ENCODE data around the gene METTL6.
"Not testable (repeated sequence)": the region's sequence is repeated elsewhere in the genome, so short reads cannot be mapped to it uniquely, and the experiment has no call there.

Gene METTL6

DNA sequence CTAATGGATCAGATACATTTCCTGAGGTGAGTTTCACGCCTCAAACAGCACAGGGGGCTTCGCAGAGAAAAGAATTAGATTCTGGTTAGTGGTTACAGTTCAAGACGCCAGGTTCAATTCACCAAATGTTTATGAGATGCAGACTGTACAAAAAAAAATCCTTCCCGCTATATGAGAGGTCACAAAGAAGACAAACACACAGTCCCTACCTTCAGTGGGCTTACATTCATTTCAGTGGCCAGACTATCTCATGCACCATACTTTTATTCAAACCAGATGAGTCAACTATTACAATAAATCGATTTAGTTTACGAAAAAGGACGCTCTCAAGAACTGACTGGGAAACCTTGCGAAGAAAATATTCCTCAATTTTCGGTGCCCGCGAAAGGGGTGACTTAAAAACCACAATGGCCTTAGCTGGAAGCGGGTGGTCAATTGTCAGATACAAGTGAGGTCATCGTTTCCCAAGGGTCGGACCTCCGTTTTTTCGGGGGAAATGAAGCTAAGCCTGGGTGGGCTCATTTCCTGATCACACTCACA lies 695 bp downstream of the METTL6 start:
- DNase-seq (ENCODE audit: extremely low read depth, low read depth) = no peak
- TF ChIP-seq, protein P1, sequence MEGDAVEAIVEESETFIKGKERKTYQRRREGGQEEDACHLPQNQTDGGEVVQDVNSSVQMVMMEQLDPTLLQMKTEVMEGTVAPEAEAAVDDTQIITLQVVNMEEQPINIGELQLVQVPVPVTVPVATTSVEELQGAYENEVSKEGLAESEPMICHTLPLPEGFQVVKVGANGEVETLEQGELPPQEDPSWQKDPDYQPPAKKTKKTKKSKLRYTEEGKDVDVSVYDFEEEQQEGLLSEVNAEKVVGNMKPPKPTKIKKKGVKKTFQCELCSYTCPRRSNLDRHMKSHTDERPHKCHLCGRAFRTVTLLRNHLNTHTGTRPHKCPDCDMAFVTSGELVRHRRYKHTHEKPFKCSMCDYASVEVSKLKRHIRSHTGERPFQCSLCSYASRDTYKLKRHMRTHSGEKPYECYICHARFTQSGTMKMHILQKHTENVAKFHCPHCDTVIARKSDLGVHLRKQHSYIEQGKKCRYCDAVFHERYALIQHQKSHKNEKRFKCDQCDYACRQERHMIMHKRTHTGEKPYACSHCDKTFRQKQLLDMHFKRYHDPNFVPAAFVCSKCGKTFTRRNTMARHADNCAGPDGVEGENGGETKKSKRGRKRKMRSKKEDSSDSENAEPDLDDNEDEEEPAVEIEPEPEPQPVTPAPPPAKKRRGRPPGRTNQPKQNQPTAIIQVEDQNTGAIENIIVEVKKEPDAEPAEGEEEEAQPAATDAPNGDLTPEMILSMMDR (IDR thresholded peaks at IDR 0.05; ENCODE audit: low read depth, low read length) = no peak

DNA sequence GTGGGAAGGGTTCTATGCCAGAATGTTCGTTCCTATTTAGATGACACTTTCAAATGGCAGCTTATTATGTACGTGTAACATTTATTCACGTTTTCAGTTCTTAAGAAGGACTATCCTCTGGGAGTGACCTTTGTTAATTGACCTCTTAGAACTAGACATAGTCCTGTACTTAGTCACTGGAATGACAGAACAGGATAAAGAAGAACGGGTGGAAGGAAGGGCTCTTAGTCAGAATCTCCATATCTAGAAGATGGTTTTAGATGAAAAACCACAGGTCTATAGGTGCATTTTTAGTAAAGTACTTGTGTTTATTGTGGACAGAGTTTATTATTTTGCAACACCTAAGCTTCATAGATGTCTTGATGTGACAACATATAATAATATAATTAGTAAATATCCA lies 6.5 kb downstream of the METTL6 start:
- no peak for DNase-seq (ENCODE audit: extremely low read depth, low read depth)
- TF ChIP-seq, protein P1 (IDR thresholded peaks at IDR 0.05; ENCODE audit: low read depth, low read length) = no peak

GRCh38 chr3:15410966-15411365 lies 16.4 kb downstream of the METTL6 start:
- not testable (repeated sequence) for DNase-seq (ENCODE audit: extremely low read depth, low read depth)

DNA sequence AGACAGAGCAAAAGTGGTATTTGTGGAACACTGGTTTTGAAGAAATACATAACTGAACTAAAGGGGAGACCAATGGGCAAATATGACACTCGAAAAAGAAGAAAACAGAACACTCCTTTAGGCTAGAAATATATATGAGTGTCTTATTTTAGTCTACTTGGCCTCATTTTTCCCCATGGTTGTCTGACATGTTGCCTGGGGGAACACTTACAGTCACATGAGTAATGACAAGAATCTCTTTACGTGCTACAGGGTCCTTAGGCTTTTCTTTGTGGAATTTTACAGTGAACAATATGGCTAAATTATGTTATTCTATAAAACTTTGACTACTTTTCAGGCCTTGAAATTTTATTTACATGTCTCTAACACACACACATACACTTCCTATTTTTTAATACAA lies 17.6 kb downstream of the METTL6 start:
- no peak for DNase-seq (ENCODE audit: extremely low read depth, low read depth)
- TF ChIP-seq, protein P1 (IDR thresholded peaks at IDR 0.05; ENCODE audit: low read depth, low read length) = no peak

- TF ChIP-seq, protein P1 (IDR thresholded peaks at IDR 0.05; ENCODE audit: low read depth, low read length) = no peak
- DNase-seq (ENCODE audit: extremely low read depth, low read depth) = no peak
Measured at GRCh38 chr3:15409239-15409638, 18.1 kb downstream of the METTL6 start.

DNA sequence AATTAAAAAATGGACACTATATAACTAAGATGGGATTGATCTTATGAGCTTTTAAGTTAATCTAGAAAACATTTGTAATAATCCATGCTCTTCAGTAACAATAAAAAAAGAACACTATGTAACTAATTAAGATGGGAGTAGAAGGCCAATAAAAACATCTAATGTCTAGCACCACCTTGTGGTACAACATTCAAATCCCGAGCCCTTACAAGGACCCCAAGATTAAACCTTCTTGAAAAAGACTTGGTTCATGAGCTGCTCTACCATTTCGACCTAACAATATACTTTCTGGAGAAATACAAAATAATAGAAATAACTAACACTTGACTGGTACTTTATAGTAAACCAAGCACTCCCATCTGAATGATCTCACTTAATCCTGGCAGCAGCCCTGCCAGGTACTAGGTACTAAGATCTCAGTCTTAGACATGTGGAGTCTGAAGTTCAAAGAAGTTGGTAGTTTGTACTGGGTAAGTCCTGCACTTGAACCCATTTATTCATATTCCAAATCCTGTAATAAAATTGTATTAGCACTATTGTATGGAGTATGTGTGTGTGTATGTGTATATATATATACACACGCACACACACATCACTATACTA lies 21.8 kb downstream of the METTL6 start:
- no peak for DNase-seq (ENCODE audit: extremely low read depth, low read depth)
- TF ChIP-seq, protein P1 (IDR thresholded peaks at IDR 0.05; ENCODE audit: low read depth, low read length) = peak; percentile 61

DNA sequence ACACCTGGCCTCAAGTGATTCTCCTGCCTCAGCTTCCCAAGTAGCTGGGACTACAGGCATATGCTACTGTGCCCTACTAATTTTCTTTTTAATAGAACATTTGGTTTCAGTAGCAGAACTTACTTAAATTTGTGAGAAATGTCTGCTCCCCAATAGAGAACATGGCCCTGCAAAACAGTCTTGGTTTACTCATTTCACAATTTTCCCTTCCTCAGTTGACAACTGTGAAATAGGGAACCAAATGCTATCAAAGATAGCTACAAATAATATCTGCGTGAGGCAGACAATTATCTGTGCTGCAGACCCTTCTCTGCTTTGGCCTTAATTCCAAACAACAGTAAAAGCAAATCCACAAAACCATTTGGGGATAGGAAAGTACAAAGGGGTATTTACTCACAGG lies 22.6 kb downstream of the METTL6 start:
- DNase-seq (ENCODE audit: extremely low read depth, low read depth) = no peak
- TF ChIP-seq, protein P1 (IDR thresholded peaks at IDR 0.05; ENCODE audit: low read depth, low read length) = no peak

DNA sequence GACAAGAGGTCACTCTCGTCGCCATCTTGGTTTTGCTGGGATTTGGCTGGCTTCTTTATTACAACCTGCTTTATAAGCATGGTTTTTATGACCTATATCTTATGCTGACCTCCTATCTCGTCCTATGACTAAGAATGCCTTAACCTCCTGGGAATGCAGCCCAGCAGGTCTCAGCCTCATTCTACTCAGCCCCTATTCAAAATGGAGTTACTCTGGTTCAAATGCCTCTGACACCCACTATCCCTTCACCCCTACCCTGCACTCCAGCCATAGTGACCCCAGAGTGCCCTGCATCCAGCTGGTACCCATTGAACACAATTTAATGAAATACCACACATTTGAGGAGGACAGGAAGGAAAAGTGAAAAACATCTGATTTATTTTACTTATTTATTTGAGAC lies 23.4 kb downstream of the METTL6 start:
- DNase-seq (ENCODE audit: extremely low read depth, low read depth) = no peak
- TF ChIP-seq, protein P1 (IDR thresholded peaks at IDR 0.05; ENCODE audit: low read depth, low read length) = no peak
